ENCODE results near the gene MOBP.

- TF ChIP-seq CTCF (conservative IDR thresholded peaks at IDR 0.05; ENCODE audit: low read depth, low read length) (no peak), EZH2phosphoT487 (IDR thresholded peaks at IDR 0.05; ENCODE audit: borderline replicate concordance, low read length) (no peak)
These were observed 63.6 kb downstream of the MOBP start for GRCh38 chr3:39531066-39531465.

Measured in PC-3 (cell line).